C1 segment of cervical spinal cord (tissue), 14 donors: ENCODE measurements around the gene ZNF488.
"Not testable (repeated sequence)": the region's sequence is repeated elsewhere in the genome, so short reads cannot be mapped to it uniquely, and the experiment has no call there.

Experiments
- DNase-seq, 14 donors: peaks; one replicate each; lab custom pipeline; 2025; lab: John Stamatoyannopoulos, UW

The ZNF488 gene

GRCh38 chr10:47410271-47410670, 26.2 kb upstream of the ZNF488 start:
- no peak for DNase-seq

GRCh38 chr10:47409866-47410256, 25.8 kb upstream of the ZNF488 start:
- no peak for DNase-seq

GRCh38 chr10:47409171-47409865, 25.2 kb upstream of the ZNF488 start:
- no peak for DNase-seq

- DNase-seq: no peak
Observed at GRCh38 chr10:47408606-47409005, 24.5 kb upstream of the ZNF488 start.

- DNase-seq: no peak
Observed at GRCh38 chr10:47406870-47407691, 23.0 kb upstream of the ZNF488 start.

- DNase-seq: no peak
Observed at GRCh38 chr10:47406548-47406869, 22.4 kb upstream of the ZNF488 start.

- no peak for DNase-seq
Observed at GRCh38 chr10:47405857-47406547, 21.9 kb upstream of the ZNF488 start.

- DNase-seq: no peak
Observed at GRCh38 chr10:47404937-47405336, 20.8 kb upstream of the ZNF488 start.

- DNase-seq: no peak
Observed at GRCh38 chr10:47404446-47404845, 20.4 kb upstream of the ZNF488 start.

- no peak for DNase-seq
Observed at GRCh38 chr10:47403446-47404318, 19.6 kb upstream of the ZNF488 start.

GRCh38 chr10:47402641-47403301, 18.7 kb upstream of the ZNF488 start:
- DNase-seq: no peak

GRCh38 chr10:47401874-47402640, 18.0 kb upstream of the ZNF488 start:
- no peak for DNase-seq

- DNase-seq: no peak
Observed at GRCh38 chr10:47401210-47401609, 17.1 kb upstream of the ZNF488 start.

- DNase-seq: no peak
Observed at GRCh38 chr10:47400786-47401185, 16.7 kb upstream of the ZNF488 start.

GRCh38 chr10:47400251-47400650, 16.2 kb upstream of the ZNF488 start:
- no peak for DNase-seq

GRCh38 chr10:47397256-47397655, 13.2 kb upstream of the ZNF488 start:
- DNase-seq: no peak

- DNase-seq: no peak
Observed at GRCh38 chr10:47396311-47396717, 12.2 kb upstream of the ZNF488 start.

- no peak for DNase-seq
Observed at GRCh38 chr10:47389619-47390018, 5.5 kb upstream of the ZNF488 start.

GRCh38 chr10:47388879-47389278, 4.8 kb upstream of the ZNF488 start:
- no peak for DNase-seq

GRCh38 chr10:47386104-47386503, 2.0 kb upstream of the ZNF488 start:
- not testable (repeated sequence) for DNase-seq
